Measurements from ENCODE around the gene RAB11B. TPM values are rescaled to one million over a fixed set of nuclear protein-coding genes. Genes with fewer than 3 reads are reported as not detected.

RAB11B gene
- total RNA-seq, 1 donor from 2014 or later, result 130 TPM

DNA sequence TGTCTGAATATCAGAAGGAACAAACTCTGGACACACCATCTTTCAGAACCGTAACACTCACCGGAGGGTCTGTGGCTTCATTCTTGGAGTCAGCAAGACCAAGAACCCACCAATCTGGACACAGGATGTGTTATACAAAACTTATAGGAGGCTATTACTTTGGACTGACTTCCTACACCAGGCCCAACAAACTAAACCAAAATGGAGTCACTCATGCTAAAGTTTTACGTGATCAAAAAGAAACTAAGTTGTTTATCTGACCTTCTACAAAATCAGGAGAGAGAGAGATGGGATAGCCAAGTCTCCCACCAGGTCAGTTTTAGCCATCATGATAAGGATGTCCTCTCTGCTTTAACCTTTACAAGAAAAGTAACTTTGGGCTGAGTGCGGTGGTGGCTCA lies 3.2 kb upstream of the RAB11B start:
- peaks cover 50% of the 10 kb centered on the region for H3K4me1 Mint-ChIP-seq (ENCODE audit: unreplicated experiment)
- H3K27me3 Mint-ChIP-seq (ENCODE audit: unreplicated experiment), result peaks cover 4% of the 10 kb centered on the region
- H3K4me3 Mint-ChIP-seq (ENCODE audit: unreplicated experiment), result peak overlapping the region; percentile 57
- H3K27ac Mint-ChIP-seq (ENCODE audit: unreplicated experiment), result peak overlapping the region; percentile 6
- DNase-seq (ENCODE audit: low spot score), result no peak
- H3K9me3 Mint-ChIP-seq (ENCODE audit: unreplicated experiment), result no peaks in the 10 kb centered on the region
- TF ChIP-seq, protein P1, sequence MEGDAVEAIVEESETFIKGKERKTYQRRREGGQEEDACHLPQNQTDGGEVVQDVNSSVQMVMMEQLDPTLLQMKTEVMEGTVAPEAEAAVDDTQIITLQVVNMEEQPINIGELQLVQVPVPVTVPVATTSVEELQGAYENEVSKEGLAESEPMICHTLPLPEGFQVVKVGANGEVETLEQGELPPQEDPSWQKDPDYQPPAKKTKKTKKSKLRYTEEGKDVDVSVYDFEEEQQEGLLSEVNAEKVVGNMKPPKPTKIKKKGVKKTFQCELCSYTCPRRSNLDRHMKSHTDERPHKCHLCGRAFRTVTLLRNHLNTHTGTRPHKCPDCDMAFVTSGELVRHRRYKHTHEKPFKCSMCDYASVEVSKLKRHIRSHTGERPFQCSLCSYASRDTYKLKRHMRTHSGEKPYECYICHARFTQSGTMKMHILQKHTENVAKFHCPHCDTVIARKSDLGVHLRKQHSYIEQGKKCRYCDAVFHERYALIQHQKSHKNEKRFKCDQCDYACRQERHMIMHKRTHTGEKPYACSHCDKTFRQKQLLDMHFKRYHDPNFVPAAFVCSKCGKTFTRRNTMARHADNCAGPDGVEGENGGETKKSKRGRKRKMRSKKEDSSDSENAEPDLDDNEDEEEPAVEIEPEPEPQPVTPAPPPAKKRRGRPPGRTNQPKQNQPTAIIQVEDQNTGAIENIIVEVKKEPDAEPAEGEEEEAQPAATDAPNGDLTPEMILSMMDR (IDR thresholded peaks at IDR 0.05; ENCODE audit: unreplicated experiment), result no peak
- peaks cover 14% of the 10 kb centered on the region for H3K36me3 Mint-ChIP-seq (ENCODE audit: low read depth, unreplicated experiment)

DNA sequence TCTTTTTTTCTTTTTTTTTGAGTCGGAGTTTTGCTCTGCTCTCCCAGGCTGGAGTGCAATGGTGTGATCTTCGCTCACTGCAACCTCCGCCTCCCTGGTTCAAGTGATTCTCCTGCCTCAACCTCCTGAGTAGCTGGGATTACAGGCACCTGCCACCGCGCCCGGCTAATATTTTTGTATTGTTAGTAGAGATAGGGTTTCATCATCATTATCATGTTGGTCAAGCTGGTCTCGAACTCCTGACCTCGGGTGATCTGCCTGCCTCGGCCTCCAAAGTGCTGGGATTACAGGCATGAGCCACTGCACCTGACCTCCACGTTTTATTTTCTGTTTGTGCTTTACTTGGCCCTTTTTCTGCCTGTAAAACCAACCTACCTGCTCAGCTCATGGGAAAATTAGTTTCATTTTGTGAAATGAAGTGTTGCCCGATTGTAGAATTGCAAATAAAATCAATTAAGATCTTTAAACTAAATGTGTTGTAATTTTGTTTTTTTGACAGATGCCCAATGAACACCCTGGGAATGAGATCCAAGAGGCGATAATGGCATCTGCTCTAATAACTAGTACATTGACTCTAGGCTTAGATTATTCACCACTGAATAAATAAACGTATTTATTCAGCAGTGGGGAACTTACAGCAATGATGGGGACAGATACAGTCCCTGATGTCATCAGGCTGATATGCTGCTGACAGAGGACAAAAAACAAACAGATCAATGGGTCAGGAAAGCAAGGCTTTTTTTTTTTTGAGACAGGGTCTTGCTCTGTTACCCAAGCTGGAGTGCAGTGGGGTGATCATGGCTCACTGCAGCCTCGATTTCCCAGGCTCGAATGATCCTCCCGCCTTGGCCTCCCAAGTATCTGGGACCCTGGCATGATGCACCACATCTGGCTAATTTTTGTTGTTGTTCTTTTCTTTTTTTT lies 2.2 kb upstream of the RAB11B start:
- TF ChIP-seq, protein P1 (IDR thresholded peaks at IDR 0.05; ENCODE audit: unreplicated experiment), result no peak
- H3K27me3 Mint-ChIP-seq (ENCODE audit: unreplicated experiment), result peaks cover 4% of the 10 kb centered on the region
- DNase-seq (ENCODE audit: low spot score), result no peak
- peaks cover 16% of the 10 kb centered on the region for H3K36me3 Mint-ChIP-seq (ENCODE audit: low read depth, unreplicated experiment)
- no peaks in the 10 kb centered on the region for H3K9me3 Mint-ChIP-seq (ENCODE audit: unreplicated experiment)
- H3K27ac Mint-ChIP-seq (ENCODE audit: unreplicated experiment), result no peak overlapping the region
- H3K4me3 Mint-ChIP-seq (ENCODE audit: unreplicated experiment), result peak overlapping the region; percentile 52
- peaks cover 50% of the 10 kb centered on the region for H3K4me1 Mint-ChIP-seq (ENCODE audit: unreplicated experiment)

DNA sequence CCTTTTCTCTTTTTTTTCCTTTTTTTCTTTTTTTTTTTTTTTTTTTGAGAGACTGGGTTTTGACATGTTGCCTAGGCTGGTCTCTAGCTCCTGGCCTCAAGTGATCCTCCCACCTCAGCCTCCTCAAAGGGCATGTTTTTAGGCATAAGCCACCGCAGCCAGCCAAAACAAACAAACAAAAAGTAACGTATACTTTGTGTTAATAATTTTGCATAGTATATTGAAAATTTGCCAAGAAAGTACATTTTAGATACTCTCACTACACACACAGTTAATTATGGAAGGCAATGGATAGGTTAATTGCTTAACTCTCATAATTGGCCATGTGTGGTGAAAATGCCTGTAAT lies 1.6 kb upstream of the RAB11B start:
- Mint-ChIP-seq H3K36me3 (ENCODE audit: low read depth, unreplicated experiment) (peaks cover 18% of the 10 kb centered on the region), H3K27me3 (ENCODE audit: unreplicated experiment) (peaks cover 4% of the 10 kb centered on the region), H3K9me3 (ENCODE audit: unreplicated experiment) (no peaks in the 10 kb centered on the region), H3K4me1 (ENCODE audit: unreplicated experiment) (peaks cover 45% of the 10 kb centered on the region), H3K4me3 (ENCODE audit: unreplicated experiment) (no peak overlapping the region), H3K27ac (ENCODE audit: unreplicated experiment) (no peak overlapping the region)
- DNase-seq (ENCODE audit: low spot score), result no peak
- TF ChIP-seq, protein P1 (IDR thresholded peaks at IDR 0.05; ENCODE audit: unreplicated experiment), result no peak

DNA sequence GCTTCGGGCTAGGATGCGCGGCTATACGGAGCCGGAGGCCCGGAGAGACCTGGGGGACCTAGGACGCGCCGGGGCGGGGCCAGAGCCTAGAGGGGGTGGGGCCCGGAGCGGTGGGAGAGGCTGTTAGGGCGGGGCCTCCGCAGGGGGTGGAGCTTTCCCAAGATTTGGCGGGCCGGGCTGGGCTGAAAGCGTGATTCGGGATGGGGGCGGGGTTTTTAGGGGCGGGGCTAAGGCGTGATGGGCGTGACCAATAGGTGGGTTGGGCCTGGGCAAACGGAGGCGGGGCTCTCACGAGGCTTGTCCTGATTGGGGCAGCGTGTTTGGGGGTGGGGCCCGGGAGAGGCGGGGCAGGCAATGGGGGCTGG lies 439 bp downstream of the RAB11B start:
- peaks cover 2% of the 10 kb centered on the region for H3K27me3 Mint-ChIP-seq (ENCODE audit: unreplicated experiment)
- peaks cover 43% of the 10 kb centered on the region for H3K4me1 Mint-ChIP-seq (ENCODE audit: unreplicated experiment)
- peak; percentile 98 for DNase-seq (ENCODE audit: low spot score)
- H3K9me3 Mint-ChIP-seq (ENCODE audit: unreplicated experiment), result no peaks in the 10 kb centered on the region
- H3K27ac Mint-ChIP-seq (ENCODE audit: unreplicated experiment), result peak overlapping the region; percentile 57
- H3K4me3 Mint-ChIP-seq (ENCODE audit: unreplicated experiment), result peak overlapping the region; percentile 83
- peaks cover 18% of the 10 kb centered on the region for H3K36me3 Mint-ChIP-seq (ENCODE audit: low read depth, unreplicated experiment)
- TF ChIP-seq, protein P1 (IDR thresholded peaks at IDR 0.05; ENCODE audit: unreplicated experiment), result no peak

All from endothelial cell (in vitro differentiated cells).